Cardiac muscle cell (in vitro differentiated cells and primary cell): ENCODE measurements around the gene UROD. TPM values are rescaled to one million over a fixed set of nuclear protein-coding genes. Genes with fewer than 3 reads are reported as not detected.

Experiments
- DNase-seq, 2 donors: peaks; one replicate each; pipeline versions ENCODE4 v3.0.0 to v3.0.0-alpha.2; 2010 to 2017; ENCODE audit warnings: low read depth in 1 of 2, low spot score in 1 of 2
- H3K27ac ChIP-seq: fragments of 200-600 bp; sonication (generic); 2 replicates; pipeline ENCODE4 v1.5.1; 2016
- H3K27me3 ChIP-seq: fragments of 200-600 bp; sonication (generic); 2 replicates; pipeline ENCODE4 v1.6.0; 2016; ENCODE audit warnings: control low read depth
- H3K36me3 ChIP-seq: fragments of 200-600 bp; sonication (generic); 2 replicates; pipeline ENCODE4 v1.5.1; 2016; ENCODE audit warnings: control low read depth
- H3K4me1 ChIP-seq: fragments of 200-600 bp; sonication (generic); 2 replicates; pipeline ENCODE4 v1.8.1; 2017; ENCODE audit warnings: low read depth, mild to moderate bottlenecking, mixed run types
- H3K4me3 ChIP-seq: fragments of 200-600 bp; sonication (generic); 2 replicates; pipeline ENCODE4 v1.5.1; 2016; ENCODE audit warnings: mild to moderate bottlenecking
- H3K9me3 ChIP-seq: fragments of 200-600 bp; sonication (generic); 2 replicates; pipeline ENCODE4 v1.5.1; 2017; ENCODE audit warnings: low read depth, mild to moderate bottlenecking, control low read depth
- polyA plus RNA-seq: library from polyadenylated mRNA; unstranded; fragments of >200 nt; fragmentation: Nextera tagmentation; extraction: Ambion mirVana; gene quantifications from 2 replicates; pipeline ENCODE4 v1.2.1, GENCODE V29; 2016
- total RNA-seq: library from RNA; depleted of rRNA; stranded (reverse); fragments of >200 nt; gene quantifications from 2 replicates; pipeline ENCODE4 v1.2.3, GENCODE V29; 2016
- TF ChIP-seq, protein P1 (sequence below): IDR thresholded peaks from 2 replicates; pipeline ENCODE4 v1.5.1; 2012; ENCODE audit warnings: low read depth, mild to moderate bottlenecking, low read length

UROD gene
- total and polyA plus RNA-seq, 2 experiments from 2014 or later: 110 to 237 TPM

DNA sequence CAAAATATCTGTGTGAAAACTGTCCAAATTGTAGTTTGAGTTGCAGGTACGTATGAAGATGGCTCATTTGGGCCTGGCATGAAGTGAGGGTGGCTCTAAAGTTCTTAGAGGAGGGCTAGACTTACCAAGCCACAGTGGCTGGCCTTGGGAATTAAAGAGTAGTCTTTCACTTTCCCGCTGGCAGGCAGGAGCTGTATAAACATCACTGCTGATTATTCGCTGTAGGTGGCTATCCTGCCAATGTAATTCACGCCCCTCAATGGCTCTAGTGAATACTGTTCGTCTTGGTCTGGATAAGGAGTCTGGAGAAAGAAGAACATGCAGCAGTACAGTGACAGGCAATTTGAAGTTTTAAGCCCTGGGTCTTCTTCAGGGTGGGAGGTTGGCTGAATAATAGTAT lies 31.0 kb downstream of the UROD start:
- no peak for DNase-seq

DNA sequence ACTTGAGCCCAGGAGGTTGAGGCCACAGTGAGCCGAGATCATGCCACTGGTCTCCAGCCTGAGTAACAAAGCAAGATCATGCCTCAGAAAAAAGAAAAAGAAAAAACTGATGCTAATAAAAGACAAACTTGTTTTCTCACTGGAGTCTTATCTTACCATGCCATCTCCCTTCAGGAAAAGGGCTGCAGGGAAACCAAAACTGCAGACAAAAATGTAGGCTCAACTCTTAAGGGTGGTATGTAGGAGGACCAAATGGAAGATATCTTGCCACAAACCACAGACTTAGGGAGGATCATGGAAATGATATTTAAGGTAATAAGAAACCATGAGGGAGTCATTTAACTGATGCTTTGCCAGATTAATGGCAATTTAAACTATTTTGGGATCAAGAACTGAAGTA lies 32.9 kb downstream of the UROD start:
- TF ChIP-seq, protein P1, sequence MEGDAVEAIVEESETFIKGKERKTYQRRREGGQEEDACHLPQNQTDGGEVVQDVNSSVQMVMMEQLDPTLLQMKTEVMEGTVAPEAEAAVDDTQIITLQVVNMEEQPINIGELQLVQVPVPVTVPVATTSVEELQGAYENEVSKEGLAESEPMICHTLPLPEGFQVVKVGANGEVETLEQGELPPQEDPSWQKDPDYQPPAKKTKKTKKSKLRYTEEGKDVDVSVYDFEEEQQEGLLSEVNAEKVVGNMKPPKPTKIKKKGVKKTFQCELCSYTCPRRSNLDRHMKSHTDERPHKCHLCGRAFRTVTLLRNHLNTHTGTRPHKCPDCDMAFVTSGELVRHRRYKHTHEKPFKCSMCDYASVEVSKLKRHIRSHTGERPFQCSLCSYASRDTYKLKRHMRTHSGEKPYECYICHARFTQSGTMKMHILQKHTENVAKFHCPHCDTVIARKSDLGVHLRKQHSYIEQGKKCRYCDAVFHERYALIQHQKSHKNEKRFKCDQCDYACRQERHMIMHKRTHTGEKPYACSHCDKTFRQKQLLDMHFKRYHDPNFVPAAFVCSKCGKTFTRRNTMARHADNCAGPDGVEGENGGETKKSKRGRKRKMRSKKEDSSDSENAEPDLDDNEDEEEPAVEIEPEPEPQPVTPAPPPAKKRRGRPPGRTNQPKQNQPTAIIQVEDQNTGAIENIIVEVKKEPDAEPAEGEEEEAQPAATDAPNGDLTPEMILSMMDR: no peak
- no peak for DNase-seq

More for the DNA sequence above, 31.0 kb downstream of the UROD start:
- H3K9me3 ChIP-seq: no peaks in the 10 kb centered on the region
- H3K36me3 ChIP-seq: no peaks in the 10 kb centered on the region
- H3K4me1 ChIP-seq: no peaks in the 10 kb centered on the region
- TF ChIP-seq, protein P1: no peak
- no peak overlapping the region for H3K4me3 ChIP-seq
- H3K27ac ChIP-seq: no peak overlapping the region
- no peaks in the 10 kb centered on the region for H3K27me3 ChIP-seq

DNA sequence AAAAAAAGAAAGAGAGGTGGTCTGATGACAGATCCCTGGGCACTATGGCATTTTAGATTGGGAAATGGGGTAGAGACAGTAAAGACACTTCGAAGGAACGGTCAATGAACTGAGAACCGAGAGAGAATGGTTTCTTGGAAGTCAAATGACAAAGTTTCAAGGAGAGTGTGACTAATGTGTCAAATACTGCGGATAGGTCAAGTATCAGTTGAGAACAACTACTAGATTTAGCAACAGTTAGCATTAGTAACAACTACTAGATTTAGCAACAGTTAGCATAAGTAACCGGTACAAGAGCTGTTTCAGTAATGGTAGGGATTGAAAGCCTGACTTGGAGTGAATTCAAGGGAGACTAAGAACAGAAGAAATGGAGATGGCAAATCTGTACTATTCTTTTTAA lies 35.0 kb downstream of the UROD start:
- H3K4me1 ChIP-seq: no peaks in the 10 kb centered on the region
- no peak overlapping the region for H3K4me3 ChIP-seq
- TF ChIP-seq, protein P1: no peak
- H3K9me3 ChIP-seq: no peaks in the 10 kb centered on the region
- no peaks in the 10 kb centered on the region for H3K36me3 ChIP-seq
- H3K27me3 ChIP-seq: no peaks in the 10 kb centered on the region
- no peak overlapping the region for H3K27ac ChIP-seq
- DNase-seq: no peak

More for the DNA sequence above, 32.9 kb downstream of the UROD start:
- Histone ChIP-seq H3K9me3 (no peaks in the 10 kb centered on the region), H3K4me3 (no peak overlapping the region), H3K36me3 (no peaks in the 10 kb centered on the region), H3K27ac (no peak overlapping the region), H3K4me1 (no peaks in the 10 kb centered on the region), H3K27me3 (no peaks in the 10 kb centered on the region)

DNA sequence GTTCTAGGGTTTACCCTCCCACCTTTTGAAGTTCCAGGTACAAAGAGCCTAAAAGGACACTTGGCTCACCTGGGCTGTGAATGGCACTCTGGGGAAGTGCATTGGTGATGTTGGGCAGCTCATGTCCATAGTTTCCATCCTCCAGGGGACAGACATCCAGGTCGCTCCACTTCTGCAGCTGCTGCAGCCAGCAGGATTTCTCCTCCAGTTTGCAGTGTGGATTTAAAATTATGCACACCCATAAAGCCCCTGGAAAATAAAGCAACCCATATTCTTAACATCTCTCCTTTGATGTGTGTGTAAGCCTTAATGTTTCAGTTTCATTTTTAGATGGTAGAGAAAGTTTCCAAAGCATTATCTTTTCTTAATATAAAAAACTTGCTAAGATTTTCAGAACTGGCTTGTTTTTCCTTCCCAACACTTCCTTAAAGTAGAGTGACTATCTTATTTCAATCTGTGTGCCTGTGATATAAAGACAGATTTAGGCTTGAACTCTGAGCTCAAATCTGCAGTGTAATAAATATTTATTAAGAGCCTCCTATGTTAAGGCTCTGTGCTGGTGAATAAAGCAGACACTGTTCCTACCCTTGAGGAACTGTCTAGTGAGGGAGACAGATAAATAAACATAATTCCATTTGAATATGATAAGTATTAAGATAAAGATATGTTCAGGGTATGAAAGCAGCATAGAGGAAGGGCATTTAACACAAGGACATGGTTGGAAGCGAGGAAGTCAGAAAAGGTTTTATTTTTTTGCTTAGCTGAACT lies 39.1 kb downstream of the UROD start:
- DNase-seq: no peak
- TF ChIP-seq, protein P1: no peak
- H3K36me3 ChIP-seq: peaks cover 2% of the 10 kb centered on the region
- no peaks in the 10 kb centered on the region for H3K27me3 ChIP-seq
- H3K4me1 ChIP-seq: no peaks in the 10 kb centered on the region
- no peaks in the 10 kb centered on the region for H3K9me3 ChIP-seq
- no peak overlapping the region for H3K27ac ChIP-seq
- H3K4me3 ChIP-seq: no peak overlapping the region

DNA sequence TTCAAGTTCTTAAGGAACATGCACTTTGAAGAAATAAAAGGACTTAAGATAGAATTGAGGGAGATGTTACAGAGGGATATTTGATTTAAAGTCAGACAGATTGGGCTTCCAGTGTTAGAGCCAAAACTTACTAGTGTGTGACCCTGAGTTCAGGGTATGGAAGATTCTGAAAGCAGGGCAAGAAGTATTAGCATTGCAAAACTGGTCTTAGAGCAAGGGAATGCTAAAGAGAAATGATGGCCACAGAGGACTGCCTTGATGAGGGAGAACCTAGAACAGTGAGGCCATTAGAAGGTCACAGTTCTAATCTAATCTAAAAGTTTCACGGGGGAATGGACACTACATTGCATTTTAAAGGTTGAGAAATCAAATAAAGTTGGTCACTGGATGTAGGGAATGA lies 45.5 kb downstream of the UROD start:
- Histone ChIP-seq H3K36me3 (peaks cover 8% of the 10 kb centered on the region), H3K4me1 (no peaks in the 10 kb centered on the region), H3K27ac (no peak overlapping the region), H3K27me3 (no peaks in the 10 kb centered on the region), H3K4me3 (no peak overlapping the region), H3K9me3 (no peaks in the 10 kb centered on the region)
- DNase-seq: no peak
- TF ChIP-seq, protein P1: no peak
